CD4-positive, alpha-beta T cell treated with Interleukin-15 for 4 hours (primary cell): ENCODE data around the gene ZNF516.

Experiments
- DNase-seq: peaks from one replicate; pipeline ENCODE4 v3.0.0-alpha.2; 2020; ENCODE audit warnings: low spot score

ZNF516 gene

GRCh38 chr18:76455003-76455676, 39.9 kb downstream of the ZNF516 start:
- DNase-seq: no peak

- DNase-seq: no peak
These were observed 40.6 kb downstream of the ZNF516 start for GRCh38 chr18:76454418-76454817.

GRCh38 chr18:76453932-76454331, 41.1 kb downstream of the ZNF516 start:
- DNase-seq: no peak

GRCh38 chr18:76453057-76453561, 41.9 kb downstream of the ZNF516 start:
- DNase-seq: no peak

GRCh38 chr18:76452357-76452756, 42.7 kb downstream of the ZNF516 start:
- no peak for DNase-seq

GRCh38 chr18:76451396-76452331, 43.4 kb downstream of the ZNF516 start:
- DNase-seq: no peak

- DNase-seq: no peak
These were observed 44.3 kb downstream of the ZNF516 start for GRCh38 chr18:76450452-76451395.

- no peak for DNase-seq
These were observed 46.0 kb downstream of the ZNF516 start for GRCh38 chr18:76449111-76449453.

GRCh38 chr18:76448256-76449110, 46.6 kb downstream of the ZNF516 start:
- no peak for DNase-seq

GRCh38 chr18:76447258-76447890, 47.7 kb downstream of the ZNF516 start:
- no peak for DNase-seq

- DNase-seq: no peak
These were observed 48.5 kb downstream of the ZNF516 start for GRCh38 chr18:76446321-76447257.

GRCh38 chr18:76445741-76446232, 49.3 kb downstream of the ZNF516 start:
- DNase-seq: no peak

GRCh38 chr18:76445275-76445674, 49.8 kb downstream of the ZNF516 start:
- DNase-seq: no peak

GRCh38 chr18:76444446-76445105, 50.5 kb downstream of the ZNF516 start:
- no peak for DNase-seq

GRCh38 chr18:76443519-76444445, 51.3 kb downstream of the ZNF516 start:
- DNase-seq: no peak

GRCh38 chr18:76442413-76443171, 52.5 kb downstream of the ZNF516 start:
- no peak for DNase-seq
